Hematopoietic multipotent progenitor cell (in vitro differentiated cells): Measurements from ENCODE around the gene MVB12A. TPM values are rescaled to one million over a fixed set of nuclear protein-coding genes. Genes with fewer than 3 reads are reported as not detected.

Source experiments
- DNase-seq, 3 donors: peaks; one replicate each; pipeline ENCODE4 v3.0.0-alpha.2; 2011 to 2015; ENCODE audit warnings: low read depth in 2 of 3, low spot score in 2 of 3
- total RNA-seq: library from RNA; depleted of rRNA; stranded (reverse); fragments of >200 nt; gene quantifications from one replicate; pipeline ENCODE4 v1.2.3, GENCODE V29; 2012

MVB12A gene
- 43.6 TPM for total RNA-seq

GRCh38 chr19:17419621-17420474, at the start of gene MVB12A:
MVB12A (plus strand) TSS chr19:17420047; CDS start chr19:17420136, 89 bp downstream.
- DNase-seq, result peak; percentile 93 to 99 (median 98)

- peak in 2 of 3 donors; percentile 26 to 27 for DNase-seq
Observed at GRCh38 chr19:17376935-17377600, 42.8 kb upstream of the MVB12A start, which contains the start of gene PLVAP. PLVAP (minus strand) TSS chr19:17377342; CDS start chr19:17377288, 54 bp downstream.

- peak in 1 of 3 donors; percentile 33 for DNase-seq
Observed at GRCh38 chr19:17378271-17378670, 41.6 kb upstream of the MVB12A start.

GRCh38 chr19:17379221-17379631, 40.6 kb upstream of the MVB12A start:
- peak in 2 of 3 donors; percentile 45 to 66 for DNase-seq

- DNase-seq, result no peak
Observed at GRCh38 chr19:17380426-17381138, 39.3 kb upstream of the MVB12A start.

- DNase-seq, result peak in 2 of 3 donors; percentile 45 to 71
Observed at GRCh38 chr19:17385878-17386611, 33.8 kb upstream of the MVB12A start.

GRCh38 chr19:17389288-17389687, 30.6 kb upstream of the MVB12A start:
- no peak for DNase-seq

GRCh38 chr19:17389957-17390664, 29.7 kb upstream of the MVB12A start:
- peak in 1 of 3 donors; percentile 54 for DNase-seq

GRCh38 chr19:17390665-17391370, 29.0 kb upstream of the MVB12A start:
- peak; percentile 71 to 94 (median 93) for DNase-seq

GRCh38 chr19:17391371-17392151, 28.3 kb upstream of the MVB12A start:
- DNase-seq, result peak in 2 of 3 donors; percentile 34 to 62

- DNase-seq, result no peak
Observed at GRCh38 chr19:17393002-17393401, 26.8 kb upstream of the MVB12A start.

- no peak for DNase-seq
Observed at GRCh38 chr19:17393914-17394313, 25.9 kb upstream of the MVB12A start, which contains the start of gene CCDC194. CCDC194 (minus strand) TSS chr19:17394196; CDS start chr19:17394158, 38 bp downstream.

- DNase-seq, result peak in 2 of 3 donors; percentile 67 to 72
Observed at GRCh38 chr19:17394891-17395415, 24.9 kb upstream of the MVB12A start.

GRCh38 chr19:17398902-17399527, 20.8 kb upstream of the MVB12A start:
- no peak for DNase-seq

- DNase-seq, result no peak
Observed at GRCh38 chr19:17401628-17402027, 18.2 kb upstream of the MVB12A start.

- DNase-seq, result peak in 1 of 3 donors; percentile 39
Observed at GRCh38 chr19:17402982-17403855, 16.6 kb upstream of the MVB12A start.
